GM12878 (cell line): Measurements from ENCODE around the gene NDUFA5.

Experiments used
- E2F4 ChIP-seq: IDR thresholded peaks from 2 replicates; pipeline ENCODE4 v1.6.1; 2012; ENCODE audit warnings: low read depth, low read length, improper control_type of control experiment
- EGR1 ChIP-seq, 2 experiments: IDR thresholded peaks; 1 replicate in 1 of 2; 2 replicates in 1 of 2; pipeline ENCODE4 v1.6.1; 2011 to 2012; ENCODE audit warnings: low read depth in 2 of 2, low read length in 2 of 2, borderline replicate concordance in 1 of 2, mild to moderate bottlenecking in 1 of 2, moderate library complexity in 1 of 2
- EZH2 ChIP-seq: IDR thresholded peaks from 2 replicates; pipeline ENCODE4 v1.6.1; 2012; ENCODE audit warnings: low read depth, mild to moderate bottlenecking, control low read depth, inconsistent platforms, low read length, borderline replicate concordance; ENCODE audit not compliant: control insufficient read depth
- POLR2A ChIP-seq: IDR thresholded peaks from 2 replicates; pipeline ENCODE4 v1.6.1; 2011; ENCODE audit warnings: low read depth, mild to moderate bottlenecking, low read length
- POLR2AphosphoS5 ChIP-seq: IDR thresholded peaks from 2 replicates; pipeline ENCODE4 v1.6.1; 2011; ENCODE audit warnings: mild to moderate bottlenecking, low read length, inconsistent platforms
- SRF ChIP-seq, 2 experiments: IDR thresholded peaks; 2 replicates each; pipeline ENCODE4 v1.6.1; 2011; ENCODE audit warnings: low read depth in 2 of 2, low read length in 2 of 2, mild to moderate bottlenecking in 1 of 2, moderate library complexity in 1 of 2
- TCF7 ChIP-seq: IDR thresholded peaks from 2 replicates; pipeline ENCODE4 v1.6.1; 2014; ENCODE audit warnings: antibody characterized with exemption, borderline replicate concordance
- TF ChIP-seq, protein P1 (sequence below), 3 experiments: IDR thresholded peaks in 2 of 3; conservative IDR thresholded peaks in 1 of 3; 2 replicates each; pipeline ENCODE4 v1.5.1; 2011; ENCODE audit warnings: low read depth in 3 of 3, low read length in 3 of 3, mild to moderate bottlenecking in 3 of 3, control low read depth in 2 of 3, moderate library complexity in 2 of 3, inconsistent platforms in 1 of 3, mixed read lengths in 1 of 3; ENCODE audit not compliant: control insufficient read depth in 2 of 3, insufficient read depth in 1 of 3; ENCODE audit errors: extremely low read depth in 1 of 3
- TF ChIP-seq, protein P2 (sequence below): IDR thresholded peaks from 2 replicates; pipeline ENCODE4 v1.6.1; 2011; ENCODE audit warnings: borderline replicate concordance, low read depth, mild to moderate bottlenecking, moderate library complexity, mixed read lengths, low read length; ENCODE audit not compliant: insufficient read depth; ENCODE audit errors: extremely low read length
- TF ChIP-seq, protein P3 (sequence below): fragments of 450-650 bp; formaldehyde crosslinking; IDR thresholded peaks from 2 replicates; pipeline ENCODE4 v1.4.0; 2020; ENCODE audit warnings: mild to moderate bottlenecking, moderate library complexity

DNA sequence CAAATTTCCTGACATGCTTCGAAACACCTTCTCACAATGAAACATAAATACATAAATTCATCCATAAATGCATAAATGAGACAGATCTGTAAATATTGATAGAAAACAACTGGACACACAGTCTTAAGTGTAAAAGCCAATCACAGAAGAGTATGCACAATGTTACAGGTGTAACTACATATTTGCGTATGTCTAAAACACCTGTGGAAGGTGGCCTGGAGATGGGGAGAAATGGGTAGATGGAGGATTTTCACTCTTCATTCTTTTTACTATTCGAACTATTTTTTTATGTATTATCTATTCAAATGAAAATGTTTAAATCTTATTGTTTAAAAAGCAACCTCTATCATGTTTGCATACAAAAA, 24.1 kb downstream of the NDUFA5 start:
- no peak for TF ChIP-seq EZH2
- TF ChIP-seq, protein P1, sequence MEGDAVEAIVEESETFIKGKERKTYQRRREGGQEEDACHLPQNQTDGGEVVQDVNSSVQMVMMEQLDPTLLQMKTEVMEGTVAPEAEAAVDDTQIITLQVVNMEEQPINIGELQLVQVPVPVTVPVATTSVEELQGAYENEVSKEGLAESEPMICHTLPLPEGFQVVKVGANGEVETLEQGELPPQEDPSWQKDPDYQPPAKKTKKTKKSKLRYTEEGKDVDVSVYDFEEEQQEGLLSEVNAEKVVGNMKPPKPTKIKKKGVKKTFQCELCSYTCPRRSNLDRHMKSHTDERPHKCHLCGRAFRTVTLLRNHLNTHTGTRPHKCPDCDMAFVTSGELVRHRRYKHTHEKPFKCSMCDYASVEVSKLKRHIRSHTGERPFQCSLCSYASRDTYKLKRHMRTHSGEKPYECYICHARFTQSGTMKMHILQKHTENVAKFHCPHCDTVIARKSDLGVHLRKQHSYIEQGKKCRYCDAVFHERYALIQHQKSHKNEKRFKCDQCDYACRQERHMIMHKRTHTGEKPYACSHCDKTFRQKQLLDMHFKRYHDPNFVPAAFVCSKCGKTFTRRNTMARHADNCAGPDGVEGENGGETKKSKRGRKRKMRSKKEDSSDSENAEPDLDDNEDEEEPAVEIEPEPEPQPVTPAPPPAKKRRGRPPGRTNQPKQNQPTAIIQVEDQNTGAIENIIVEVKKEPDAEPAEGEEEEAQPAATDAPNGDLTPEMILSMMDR (IDR thresholded peaks at IDR 0.05 in 2 of 3, conservative IDR thresholded peaks at IDR 0.05 in 1 of 3; ENCODE audit: control insufficient read depth in 2 of 3, extremely low read depth in 1 of 3, insufficient read depth in 1 of 3, low read depth in 3 of 3, low read length in 3 of 3): no peak
- TF ChIP-seq E2F4: no peak
- TF ChIP-seq EGR1 (IDR thresholded peaks at IDR 0.05; ENCODE audit: borderline replicate concordance in 1 of 2, low read depth in 2 of 2, low read length in 2 of 2): no peak
- TF ChIP-seq POLR2AphosphoS5: no peak
- TF ChIP-seq SRF (IDR thresholded peaks at IDR 0.05; ENCODE audit: low read depth in 2 of 2, low read length in 2 of 2): no peak
- no peak for TF ChIP-seq POLR2A
- TF ChIP-seq, protein P2, sequence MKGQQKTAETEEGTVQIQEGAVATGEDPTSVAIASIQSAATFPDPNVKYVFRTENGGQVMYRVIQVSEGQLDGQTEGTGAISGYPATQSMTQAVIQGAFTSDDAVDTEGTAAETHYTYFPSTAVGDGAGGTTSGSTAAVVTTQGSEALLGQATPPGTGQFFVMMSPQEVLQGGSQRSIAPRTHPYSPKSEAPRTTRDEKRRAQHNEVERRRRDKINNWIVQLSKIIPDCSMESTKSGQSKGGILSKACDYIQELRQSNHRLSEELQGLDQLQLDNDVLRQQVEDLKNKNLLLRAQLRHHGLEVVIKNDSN: no peak
- TF ChIP-seq TCF7: no peak
- TF ChIP-seq, protein P3, sequence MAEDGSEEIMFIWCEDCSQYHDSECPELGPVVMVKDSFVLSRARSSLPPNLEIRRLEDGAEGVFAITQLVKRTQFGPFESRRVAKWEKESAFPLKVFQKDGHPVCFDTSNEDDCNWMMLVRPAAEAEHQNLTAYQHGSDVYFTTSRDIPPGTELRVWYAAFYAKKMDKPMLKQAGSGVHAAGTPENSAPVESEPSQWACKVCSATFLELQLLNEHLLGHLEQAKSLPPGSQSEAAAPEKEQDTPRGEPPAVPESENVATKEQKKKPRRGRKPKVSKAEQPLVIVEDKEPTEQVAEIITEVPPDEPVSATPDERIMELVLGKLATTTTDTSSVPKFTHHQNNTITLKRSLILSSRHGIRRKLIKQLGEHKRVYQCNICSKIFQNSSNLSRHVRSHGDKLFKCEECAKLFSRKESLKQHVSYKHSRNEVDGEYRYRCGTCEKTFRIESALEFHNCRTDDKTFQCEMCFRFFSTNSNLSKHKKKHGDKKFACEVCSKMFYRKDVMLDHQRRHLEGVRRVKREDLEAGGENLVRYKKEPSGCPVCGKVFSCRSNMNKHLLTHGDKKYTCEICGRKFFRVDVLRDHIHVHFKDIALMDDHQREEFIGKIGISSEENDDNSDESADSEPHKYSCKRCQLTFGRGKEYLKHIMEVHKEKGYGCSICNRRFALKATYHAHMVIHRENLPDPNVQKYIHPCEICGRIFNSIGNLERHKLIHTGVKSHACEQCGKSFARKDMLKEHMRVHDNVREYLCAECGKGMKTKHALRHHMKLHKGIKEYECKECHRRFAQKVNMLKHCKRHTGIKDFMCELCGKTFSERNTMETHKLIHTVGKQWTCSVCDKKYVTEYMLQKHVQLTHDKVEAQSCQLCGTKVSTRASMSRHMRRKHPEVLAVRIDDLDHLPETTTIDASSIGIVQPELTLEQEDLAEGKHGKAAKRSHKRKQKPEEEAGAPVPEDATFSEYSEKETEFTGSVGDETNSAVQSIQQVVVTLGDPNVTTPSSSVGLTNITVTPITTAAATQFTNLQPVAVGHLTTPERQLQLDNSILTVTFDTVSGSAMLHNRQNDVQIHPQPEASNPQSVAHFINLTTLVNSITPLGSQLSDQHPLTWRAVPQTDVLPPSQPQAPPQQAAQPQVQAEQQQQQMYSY (CRISPR knock-in tag): no peak
